Cerebellar nuclear complex (tissue), 1 donor: ENCODE results near the gene MCF2L.

ENCODE experiments used
- DNase-seq, 2 experiments: peaks; one replicate each; lab custom pipeline; 2025; lab: John Stamatoyannopoulos, UW

Gene MCF2L

GRCh38 chr13:112951674-112952371 lies 17.2 kb upstream of the MCF2L start:
- DNase-seq = no peak

GRCh38 chr13:112952759-112953551 lies 16.1 kb upstream of the MCF2L start:
- DNase-seq = no peak

- no peak for DNase-seq
Measured at GRCh38 chr13:112953591-112954487, 15.2 kb upstream of the MCF2L start.

- DNase-seq = no peak
Measured at GRCh38 chr13:112954488-112955270, 14.3 kb upstream of the MCF2L start.

GRCh38 chr13:112955271-112955937 lies 13.6 kb upstream of the MCF2L start:
- no peak for DNase-seq

GRCh38 chr13:112955956-112956355 lies 13.1 kb upstream of the MCF2L start:
- no peak for DNase-seq

GRCh38 chr13:112956571-112957294 lies 12.3 kb upstream of the MCF2L start:
- no peak for DNase-seq

- no peak for DNase-seq
Measured at GRCh38 chr13:112957295-112957677, 11.7 kb upstream of the MCF2L start.

- no peak for DNase-seq
Measured at GRCh38 chr13:112958127-112958989, 10.7 kb upstream of the MCF2L start.

GRCh38 chr13:112959206-112959605 lies 9.8 kb upstream of the MCF2L start:
- no peak for DNase-seq

- DNase-seq = no peak
Measured at GRCh38 chr13:112959701-112960542, 9.1 kb upstream of the MCF2L start.

- no peak for DNase-seq
Measured at GRCh38 chr13:112960706-112961105, 8.3 kb upstream of the MCF2L start.

GRCh38 chr13:112961457-112962369 lies 7.3 kb upstream of the MCF2L start:
- DNase-seq = no peak

- no peak for DNase-seq
Measured at GRCh38 chr13:112962396-112962795, 6.6 kb upstream of the MCF2L start.

- no peak for DNase-seq
Measured at GRCh38 chr13:112962911-112963625, 5.9 kb upstream of the MCF2L start.

GRCh38 chr13:112963641-112964040 lies 5.4 kb upstream of the MCF2L start:
- no peak for DNase-seq
